Progenitor cell of endocrine pancreas (in vitro differentiated cells): ENCODE data around the gene FLNC. TPM values are rescaled to one million over a fixed set of nuclear protein-coding genes. Genes with fewer than 3 reads are reported as not detected.

Experiments used
- DNase-seq: peaks from one replicate; pipeline ENCODE4 v3.0.0; 2021; ENCODE audit warnings: low spot score; ENCODE audit not compliant: unreplicated experiment
- H3K27ac Mint-ChIP-seq: 2 replicates; pipeline ENCODE4 v1.8.0; 2021; ENCODE audit warnings: mild to moderate bottlenecking, moderate library complexity, mixed read lengths
- H3K27me3 Mint-ChIP-seq: 2 replicates; pipeline ENCODE4 v1.8.0; 2021; ENCODE audit warnings: mixed read lengths
- H3K36me3 Mint-ChIP-seq: 2 replicates; pipeline ENCODE4 v1.8.0; 2022; ENCODE audit warnings: mixed read lengths; ENCODE audit not compliant: insufficient read depth
- H3K4me1 Mint-ChIP-seq: 2 replicates; pipeline ENCODE4 v1.8.0; 2021; ENCODE audit warnings: low read depth, mixed read lengths
- H3K4me3 Mint-ChIP-seq: 2 replicates; pipeline ENCODE4 v1.8.0; 2021; ENCODE audit warnings: low read depth, mild to moderate bottlenecking, moderate library complexity, mixed read lengths
- H3K9me3 Mint-ChIP-seq: 2 replicates; pipeline ENCODE4 v1.8.0; 2021; ENCODE audit warnings: low read depth, mixed read lengths
- total RNA-seq: library from RNA; stranded (reverse); gene quantifications from 2 replicates; pipeline ENCODE4 v1.2.1, GENCODE V29; 2021
- TF ChIP-seq, protein P1 (sequence below): fragments of 200-600 bp; sonication (generic); IDR thresholded peaks from one replicate; pipeline ENCODE4 v1.5.0; 2021; ENCODE audit warnings: antibody characterized with exemption, mild to moderate bottlenecking; ENCODE audit not compliant: unreplicated experiment

Gene FLNC
- total RNA-seq, 1 donor from 2014 or later, result 6.9 TPM

- Mint-ChIP-seq H3K9me3 (no peaks in the 10 kb centered on the region), H3K4me3 (no peak overlapping the region), H3K27me3 (no peaks in the 10 kb centered on the region), H3K4me1 (no peaks in the 10 kb centered on the region), H3K36me3 (peaks cover 24% of the 10 kb centered on the region), H3K27ac (no peak overlapping the region)
- TF ChIP-seq, protein P1, sequence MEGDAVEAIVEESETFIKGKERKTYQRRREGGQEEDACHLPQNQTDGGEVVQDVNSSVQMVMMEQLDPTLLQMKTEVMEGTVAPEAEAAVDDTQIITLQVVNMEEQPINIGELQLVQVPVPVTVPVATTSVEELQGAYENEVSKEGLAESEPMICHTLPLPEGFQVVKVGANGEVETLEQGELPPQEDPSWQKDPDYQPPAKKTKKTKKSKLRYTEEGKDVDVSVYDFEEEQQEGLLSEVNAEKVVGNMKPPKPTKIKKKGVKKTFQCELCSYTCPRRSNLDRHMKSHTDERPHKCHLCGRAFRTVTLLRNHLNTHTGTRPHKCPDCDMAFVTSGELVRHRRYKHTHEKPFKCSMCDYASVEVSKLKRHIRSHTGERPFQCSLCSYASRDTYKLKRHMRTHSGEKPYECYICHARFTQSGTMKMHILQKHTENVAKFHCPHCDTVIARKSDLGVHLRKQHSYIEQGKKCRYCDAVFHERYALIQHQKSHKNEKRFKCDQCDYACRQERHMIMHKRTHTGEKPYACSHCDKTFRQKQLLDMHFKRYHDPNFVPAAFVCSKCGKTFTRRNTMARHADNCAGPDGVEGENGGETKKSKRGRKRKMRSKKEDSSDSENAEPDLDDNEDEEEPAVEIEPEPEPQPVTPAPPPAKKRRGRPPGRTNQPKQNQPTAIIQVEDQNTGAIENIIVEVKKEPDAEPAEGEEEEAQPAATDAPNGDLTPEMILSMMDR, result no peak
- DNase-seq, result no peak
Observed at GRCh38 chr7:128801667-128802418, 28.4 kb upstream of the FLNC start.

GRCh38 chr7:128804484-128804883, 25.7 kb upstream of the FLNC start:
- TF ChIP-seq, protein P1, result no peak
- Mint-ChIP-seq H3K4me1 (no peaks in the 10 kb centered on the region), H3K27me3 (no peaks in the 10 kb centered on the region), H3K4me3 (no peak overlapping the region), H3K27ac (no peak overlapping the region), H3K36me3 (peaks cover 17% of the 10 kb centered on the region), H3K9me3 (no peaks in the 10 kb centered on the region)
- DNase-seq, result no peak

DNA sequence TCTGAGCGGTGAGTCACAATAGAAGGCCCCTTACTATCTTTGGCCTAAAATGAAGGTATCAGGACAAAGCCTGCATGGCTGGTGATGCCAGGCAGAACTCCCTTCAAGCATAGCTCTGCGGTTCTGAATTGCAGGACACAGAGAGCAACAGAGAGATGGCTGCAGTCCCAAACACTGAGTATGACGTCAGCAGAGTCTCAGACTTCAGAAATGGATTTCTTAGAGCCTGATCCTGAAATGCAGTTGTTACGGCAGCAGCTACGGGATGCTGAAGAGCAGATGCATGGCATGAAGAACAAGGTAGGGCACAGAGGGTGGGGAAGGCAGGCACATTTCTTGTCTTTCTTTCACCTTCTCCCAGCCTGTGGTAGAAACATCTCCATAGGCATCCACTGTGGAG, 25.0 kb upstream of the FLNC start:
- Mint-ChIP-seq H3K36me3 (peaks cover 21% of the 10 kb centered on the region), H3K4me3 (no peak overlapping the region), H3K27ac (no peak overlapping the region), H3K4me1 (no peaks in the 10 kb centered on the region), H3K27me3 (no peaks in the 10 kb centered on the region), H3K9me3 (no peaks in the 10 kb centered on the region)
- no peak for DNase-seq
- TF ChIP-seq, protein P1, result no peak

- H3K36me3 Mint-ChIP-seq, result peaks cover 16% of the 10 kb centered on the region
- H3K9me3 Mint-ChIP-seq, result no peaks in the 10 kb centered on the region
- no peaks in the 10 kb centered on the region for H3K27me3 Mint-ChIP-seq
- TF ChIP-seq, protein P1, result no peak
- H3K4me1 Mint-ChIP-seq, result no peaks in the 10 kb centered on the region
- no peak overlapping the region for H3K27ac Mint-ChIP-seq
- DNase-seq, result no peak
- H3K4me3 Mint-ChIP-seq, result no peak overlapping the region
Observed at GRCh38 chr7:128807191-128807590, 23.0 kb upstream of the FLNC start.

DNA sequence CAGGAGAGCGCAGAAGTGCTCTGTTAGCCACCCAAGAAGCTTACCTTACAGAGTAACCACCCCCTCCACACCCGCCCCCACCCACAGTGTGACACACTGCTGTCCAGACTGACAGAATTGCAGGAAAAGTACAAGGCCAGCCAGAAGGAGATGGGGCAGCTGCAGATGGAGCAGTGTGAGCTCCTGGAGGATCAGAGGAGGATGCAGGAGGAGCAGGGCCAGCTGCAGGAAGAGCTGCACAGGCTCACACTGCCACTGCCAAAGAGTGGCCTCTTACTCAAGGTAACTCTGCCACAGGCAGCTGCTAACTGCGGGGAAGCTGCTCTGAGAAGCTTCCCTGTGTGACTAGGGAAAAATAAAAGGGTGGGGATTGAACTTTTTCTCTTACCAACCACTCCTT, 20.8 kb upstream of the FLNC start:
- DNase-seq, result no peak
- Mint-ChIP-seq H3K4me1 (no peaks in the 10 kb centered on the region), H3K9me3 (no peaks in the 10 kb centered on the region), H3K27ac (no peak overlapping the region), H3K27me3 (no peaks in the 10 kb centered on the region), H3K4me3 (no peak overlapping the region), H3K36me3 (peaks cover 13% of the 10 kb centered on the region)
- TF ChIP-seq, protein P1, result no peak
